AG04449 (cell line): Measurements from ENCODE around the gene RAB3D.

Experiments used
- CTCF ChIA-PET: fragments of 350-600 bp; formaldehyde crosslinking; extraction: SDS; loops from one replicate; lab custom pipeline; 2021; ENCODE audit warnings: antibody characterized with exemption; lab: Yijun Ruan, JAX
- POLR2A ChIA-PET: fragments of 400-600, 350-600 bp; formaldehyde crosslinking; extraction: SDS; loops from one replicate; lab custom pipeline; 2020; ENCODE audit warnings: antibody characterized with exemption, inconsistent platforms; lab: Yijun Ruan, JAX
- DNase-seq: peaks from one replicate; pipeline ENCODE4 v3.0.0-alpha.2; 2010; ENCODE audit warnings: low read depth, low spot score
- H3K4me3 ChIP-seq: 2 replicates; pipeline ENCODE4 v1.5.1; 2011; ENCODE audit warnings: low read depth, mild to moderate bottlenecking, control low read depth, low read length
- TF ChIP-seq, protein P1 (sequence below): IDR thresholded peaks from one replicate; pipeline ENCODE4 v1.5.1; 2011; ENCODE audit warnings: mild to moderate bottlenecking, moderate library complexity, low read length, control low read depth, inconsistent platforms; ENCODE audit not compliant: insufficient read depth; ENCODE audit errors: missing control alignments

The RAB3D gene

DNA sequence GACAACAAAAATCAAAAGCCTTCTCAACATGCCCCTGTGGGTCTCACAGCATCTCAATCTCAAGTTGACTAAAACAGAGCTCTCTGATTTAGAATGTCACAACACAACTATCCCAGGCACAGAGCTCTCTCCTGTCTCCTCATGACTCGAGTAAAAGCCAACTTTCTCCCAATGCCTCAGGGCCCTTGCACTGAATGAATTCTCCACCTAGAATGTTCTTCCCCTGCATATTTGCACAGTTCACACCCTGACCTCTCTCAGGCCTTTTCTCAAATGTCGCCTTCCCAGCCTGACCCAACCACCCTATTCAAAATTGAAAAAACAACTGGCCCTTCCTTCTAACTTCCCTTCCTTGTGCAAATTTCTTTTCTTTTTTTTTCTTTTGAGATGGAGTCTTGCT is 31.3 kb upstream of the RAB3D start:
- ChIA-PET POLR2A (no interaction called here), CTCF (interaction anchor here (0.7 to 3.5 kb wide), 2 partner anchors 10 to 11 kb away, joined by 3 to 17 read pairs; no protein-coding TSS in a partner anchor)
- TF ChIP-seq, protein P1, sequence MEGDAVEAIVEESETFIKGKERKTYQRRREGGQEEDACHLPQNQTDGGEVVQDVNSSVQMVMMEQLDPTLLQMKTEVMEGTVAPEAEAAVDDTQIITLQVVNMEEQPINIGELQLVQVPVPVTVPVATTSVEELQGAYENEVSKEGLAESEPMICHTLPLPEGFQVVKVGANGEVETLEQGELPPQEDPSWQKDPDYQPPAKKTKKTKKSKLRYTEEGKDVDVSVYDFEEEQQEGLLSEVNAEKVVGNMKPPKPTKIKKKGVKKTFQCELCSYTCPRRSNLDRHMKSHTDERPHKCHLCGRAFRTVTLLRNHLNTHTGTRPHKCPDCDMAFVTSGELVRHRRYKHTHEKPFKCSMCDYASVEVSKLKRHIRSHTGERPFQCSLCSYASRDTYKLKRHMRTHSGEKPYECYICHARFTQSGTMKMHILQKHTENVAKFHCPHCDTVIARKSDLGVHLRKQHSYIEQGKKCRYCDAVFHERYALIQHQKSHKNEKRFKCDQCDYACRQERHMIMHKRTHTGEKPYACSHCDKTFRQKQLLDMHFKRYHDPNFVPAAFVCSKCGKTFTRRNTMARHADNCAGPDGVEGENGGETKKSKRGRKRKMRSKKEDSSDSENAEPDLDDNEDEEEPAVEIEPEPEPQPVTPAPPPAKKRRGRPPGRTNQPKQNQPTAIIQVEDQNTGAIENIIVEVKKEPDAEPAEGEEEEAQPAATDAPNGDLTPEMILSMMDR: no peak
- H3K4me3 ChIP-seq: no peak overlapping the region
- DNase-seq: no peak

DNA sequence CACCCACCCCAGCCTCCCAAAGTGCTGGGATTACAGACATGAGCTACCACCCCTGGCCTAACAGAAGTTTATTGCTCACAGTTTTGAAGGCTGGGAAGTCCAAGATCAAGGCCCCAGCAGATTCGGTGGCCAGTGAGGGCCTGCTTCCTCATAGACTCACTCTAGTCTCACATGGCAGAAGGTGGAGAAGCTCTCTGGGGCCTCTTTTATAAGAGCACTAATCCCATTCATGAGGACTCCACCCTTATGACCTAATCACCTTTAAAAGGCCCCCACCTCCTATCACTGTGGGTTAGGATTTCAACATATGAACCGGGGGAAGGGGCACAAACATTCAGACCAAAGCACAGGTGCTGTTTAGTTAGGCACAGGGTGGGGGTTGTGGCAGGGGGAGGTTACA is 28.1 kb upstream of the RAB3D start:
- no peak overlapping the region for H3K4me3 ChIP-seq
- TF ChIP-seq, protein P1: no peak
- CTCF ChIA-PET: interaction anchor here (2.4 to 3.5 kb wide), 2 partner anchors 13 to 115 kb away, joined by 7 to 17 read pairs; no protein-coding TSS in a partner anchor
- POLR2A ChIA-PET: no interaction called here
- DNase-seq: no peak

DNA sequence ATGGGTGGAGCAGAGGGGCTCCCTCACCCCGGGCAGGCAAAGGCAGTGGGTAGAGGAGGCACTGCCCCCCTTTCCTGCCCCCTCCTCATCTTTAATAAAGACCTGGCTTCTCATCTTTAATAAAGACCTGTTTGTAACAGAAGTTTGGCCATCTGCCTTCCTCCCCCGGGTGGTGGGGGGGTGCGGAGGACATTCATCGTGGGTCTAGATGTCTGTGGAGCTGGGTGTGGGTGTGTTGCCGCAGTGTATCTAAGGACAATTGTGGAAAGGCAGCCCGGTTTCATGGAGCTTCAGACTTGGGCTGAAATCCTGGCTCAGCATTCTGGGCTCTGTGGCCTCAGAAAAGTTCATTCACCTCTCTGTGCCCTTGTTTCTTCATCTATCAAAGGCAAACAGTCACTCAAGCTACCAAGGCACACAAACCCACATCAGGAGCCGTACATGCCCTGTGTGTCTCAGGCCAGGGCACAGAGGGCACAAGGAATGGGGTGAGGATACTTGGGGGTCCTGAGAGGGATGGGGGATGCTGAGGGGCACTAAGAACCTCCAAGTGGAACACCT is 26.2 kb upstream of the RAB3D start:
- ChIA-PET POLR2A (interaction anchor here (0.6 kb wide), 1 partner anchor 74 kb away, joined by 3 read pairs; no protein-coding TSS in a partner anchor), CTCF (interaction anchor here (2.4 kb wide), 1 partner anchor 117 kb away, joined by 7 read pairs; no protein-coding TSS in a partner anchor)
- H3K4me3 ChIP-seq: no peak overlapping the region
- TF ChIP-seq, protein P1: no peak
- DNase-seq: no peak

DNA sequence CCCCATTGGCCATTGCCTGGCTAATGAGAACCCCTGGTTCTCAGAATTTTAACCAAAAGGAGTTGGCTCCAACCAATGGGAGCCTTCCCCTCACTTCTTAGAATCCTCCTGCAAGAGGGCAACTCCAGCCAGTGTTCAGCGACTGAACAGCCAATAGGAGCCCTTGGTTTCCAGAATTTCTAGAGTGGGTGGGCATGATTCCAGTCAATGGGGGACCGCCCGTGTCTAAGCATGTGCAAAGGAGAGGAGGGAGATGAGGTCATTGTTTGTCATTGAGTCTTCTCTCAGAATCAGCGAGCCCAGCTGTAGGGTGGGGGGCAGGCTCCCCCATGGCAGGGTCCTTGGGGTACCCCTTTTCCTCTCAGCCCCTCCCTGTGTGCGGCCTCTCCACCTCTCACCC is 25.5 kb upstream of the RAB3D start:
- POLR2A ChIA-PET: interaction anchor here (0.6 kb wide), 1 partner anchor 74 kb away, joined by 3 read pairs; no protein-coding TSS in a partner anchor
- no peak overlapping the region for H3K4me3 ChIP-seq
- no peak for DNase-seq
- CTCF ChIA-PET: no interaction called here
- TF ChIP-seq, protein P1: no peak

DNA sequence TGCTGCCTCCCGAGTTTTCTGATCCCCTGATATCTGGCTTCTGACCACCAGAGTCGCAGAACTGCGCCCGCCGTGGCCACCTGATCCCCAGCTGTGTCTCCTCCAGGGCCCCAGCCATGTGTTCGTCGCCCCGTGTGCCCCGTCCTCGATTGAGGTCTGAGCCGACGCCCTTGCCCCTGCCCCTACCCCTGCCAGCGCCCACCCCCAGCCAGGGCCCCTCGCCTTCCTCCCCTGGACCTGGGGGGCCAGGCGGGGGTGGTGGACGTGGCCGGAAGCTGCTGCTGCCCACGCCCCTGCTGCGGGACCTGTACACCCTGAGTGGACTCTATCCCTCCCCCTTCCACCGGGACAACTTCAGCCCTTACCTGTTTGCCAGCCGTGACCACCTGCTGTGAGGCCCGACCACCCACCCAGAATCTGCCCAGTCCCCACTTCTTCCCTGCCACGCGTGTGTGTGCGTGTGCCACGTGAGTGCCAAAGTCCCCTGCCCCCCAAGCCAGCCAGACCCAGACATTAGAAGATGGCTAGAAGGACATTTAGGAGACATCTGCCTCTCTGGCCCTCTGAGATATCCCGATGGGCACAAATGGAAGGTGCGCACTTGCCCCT is 24.9 kb upstream of the RAB3D start:
- ChIA-PET POLR2A (interaction anchor here (1.8 kb wide), 1 partner anchor 10 kb away, joined by 11 read pairs; the partner anchor contains the start of gene SWSAP1), CTCF (no interaction called here)

DNA sequence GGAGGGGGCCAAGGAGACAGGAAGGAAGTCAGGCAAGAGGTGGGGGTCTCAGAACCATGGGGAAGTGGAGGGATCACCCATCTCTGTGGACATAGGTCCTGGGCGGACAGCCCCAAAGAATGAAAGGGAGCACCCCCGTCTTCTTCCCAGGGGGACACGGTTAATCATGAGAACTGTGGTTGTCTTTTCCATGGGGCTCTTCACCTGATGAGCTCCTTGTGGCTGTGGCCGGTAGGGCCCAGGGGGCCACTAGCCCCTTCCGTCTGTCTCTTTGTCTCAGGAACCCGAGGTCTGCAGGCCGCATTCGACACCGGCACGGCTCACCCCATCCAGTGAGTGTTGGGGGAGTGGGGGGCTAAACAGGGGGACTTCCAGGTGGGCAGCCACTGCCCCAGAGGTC is 24.4 kb upstream of the RAB3D start:
- H3K4me3 ChIP-seq: no peak overlapping the region
- CTCF ChIA-PET: no interaction called here
- TF ChIP-seq, protein P1: no peak
- DNase-seq: no peak
- POLR2A ChIA-PET: interaction anchor here (1.8 kb wide), 1 partner anchor 11 kb away, joined by 11 read pairs; the partner anchor contains the start of gene SWSAP1

More for the DNA sequence above, 24.9 kb upstream of the RAB3D start:
- H3K4me3 ChIP-seq: no peak overlapping the region
- TF ChIP-seq, protein P1: no peak
- DNase-seq: no peak
